ENCODE data around the gene LSP1. TPM values are rescaled to one million over a fixed set of nuclear protein-coding genes. Genes with fewer than 3 reads are reported as not detected.

LSP1 gene
- polyA plus RNA-seq, 1 donor from 2014 or later: not detected

- H3F3A ChIP-seq (ENCODE audit: insufficient read depth, low read length, poor library complexity, severe bottlenecking): no peaks in the 10 kb centered on the region
- peaks cover 3% of the 10 kb centered on the region for H3K9me3 ChIP-seq (ENCODE audit: low read length)
- no peak overlapping the region for H3K4me2 ChIP-seq (ENCODE audit: low read length)
- H3K79me2 ChIP-seq (replicated peaks; ENCODE audit: insufficient read depth, low read length): no peaks in the 10 kb centered on the region
- no peaks in the 10 kb centered on the region for H4K20me1 ChIP-seq (ENCODE audit: insufficient read depth)
- H2AFZ ChIP-seq (ENCODE audit: low read depth, low read length): no peak overlapping the region
- H3K27me3 ChIP-seq (ENCODE audit: insufficient read depth, low read depth, low read length): no peaks in the 10 kb centered on the region
- H3K9ac ChIP-seq (ENCODE audit: low read length): no peak overlapping the region
- H3K27ac ChIP-seq (ENCODE audit: low read length): no peak overlapping the region
- H3K36me3 ChIP-seq (ENCODE audit: insufficient read depth, low read length): no peaks in the 10 kb centered on the region
- H3K4me3 ChIP-seq (ENCODE audit: low read length): no peak overlapping the region
- no peaks in the 10 kb centered on the region for H3K9me2 ChIP-seq (ENCODE audit: insufficient read depth, low read length)
- TF ChIP-seq EZH2 (IDR thresholded peaks at IDR 0.05; ENCODE audit: borderline replicate concordance, insufficient read depth, low read length, poor library complexity, severe bottlenecking) (no peak), TAF1 (IDR thresholded peaks at IDR 0.05; ENCODE audit: low read depth) (no peak), POLR2AphosphoS5 (IDR thresholded peaks at IDR 0.05) (no peak), SMC3 (conservative IDR thresholded peaks at IDR 0.05; ENCODE audit: poor library complexity) (no peak), RAD21 (conservative IDR thresholded peaks at IDR 0.05) (no peak), MXI1 (conservative IDR thresholded peaks at IDR 0.05; ENCODE audit: poor library complexity, severe bottlenecking) (no peak), EP300 (conservative IDR thresholded peaks at IDR 0.05; ENCODE audit: poor library complexity, severe bottlenecking) (no peak)
- TF ChIP-seq, protein P1, sequence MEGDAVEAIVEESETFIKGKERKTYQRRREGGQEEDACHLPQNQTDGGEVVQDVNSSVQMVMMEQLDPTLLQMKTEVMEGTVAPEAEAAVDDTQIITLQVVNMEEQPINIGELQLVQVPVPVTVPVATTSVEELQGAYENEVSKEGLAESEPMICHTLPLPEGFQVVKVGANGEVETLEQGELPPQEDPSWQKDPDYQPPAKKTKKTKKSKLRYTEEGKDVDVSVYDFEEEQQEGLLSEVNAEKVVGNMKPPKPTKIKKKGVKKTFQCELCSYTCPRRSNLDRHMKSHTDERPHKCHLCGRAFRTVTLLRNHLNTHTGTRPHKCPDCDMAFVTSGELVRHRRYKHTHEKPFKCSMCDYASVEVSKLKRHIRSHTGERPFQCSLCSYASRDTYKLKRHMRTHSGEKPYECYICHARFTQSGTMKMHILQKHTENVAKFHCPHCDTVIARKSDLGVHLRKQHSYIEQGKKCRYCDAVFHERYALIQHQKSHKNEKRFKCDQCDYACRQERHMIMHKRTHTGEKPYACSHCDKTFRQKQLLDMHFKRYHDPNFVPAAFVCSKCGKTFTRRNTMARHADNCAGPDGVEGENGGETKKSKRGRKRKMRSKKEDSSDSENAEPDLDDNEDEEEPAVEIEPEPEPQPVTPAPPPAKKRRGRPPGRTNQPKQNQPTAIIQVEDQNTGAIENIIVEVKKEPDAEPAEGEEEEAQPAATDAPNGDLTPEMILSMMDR (IDR thresholded peaks at IDR 0.05; ENCODE audit: poor library complexity, severe bottlenecking): no peak
- TF ChIP-seq, protein P2, sequence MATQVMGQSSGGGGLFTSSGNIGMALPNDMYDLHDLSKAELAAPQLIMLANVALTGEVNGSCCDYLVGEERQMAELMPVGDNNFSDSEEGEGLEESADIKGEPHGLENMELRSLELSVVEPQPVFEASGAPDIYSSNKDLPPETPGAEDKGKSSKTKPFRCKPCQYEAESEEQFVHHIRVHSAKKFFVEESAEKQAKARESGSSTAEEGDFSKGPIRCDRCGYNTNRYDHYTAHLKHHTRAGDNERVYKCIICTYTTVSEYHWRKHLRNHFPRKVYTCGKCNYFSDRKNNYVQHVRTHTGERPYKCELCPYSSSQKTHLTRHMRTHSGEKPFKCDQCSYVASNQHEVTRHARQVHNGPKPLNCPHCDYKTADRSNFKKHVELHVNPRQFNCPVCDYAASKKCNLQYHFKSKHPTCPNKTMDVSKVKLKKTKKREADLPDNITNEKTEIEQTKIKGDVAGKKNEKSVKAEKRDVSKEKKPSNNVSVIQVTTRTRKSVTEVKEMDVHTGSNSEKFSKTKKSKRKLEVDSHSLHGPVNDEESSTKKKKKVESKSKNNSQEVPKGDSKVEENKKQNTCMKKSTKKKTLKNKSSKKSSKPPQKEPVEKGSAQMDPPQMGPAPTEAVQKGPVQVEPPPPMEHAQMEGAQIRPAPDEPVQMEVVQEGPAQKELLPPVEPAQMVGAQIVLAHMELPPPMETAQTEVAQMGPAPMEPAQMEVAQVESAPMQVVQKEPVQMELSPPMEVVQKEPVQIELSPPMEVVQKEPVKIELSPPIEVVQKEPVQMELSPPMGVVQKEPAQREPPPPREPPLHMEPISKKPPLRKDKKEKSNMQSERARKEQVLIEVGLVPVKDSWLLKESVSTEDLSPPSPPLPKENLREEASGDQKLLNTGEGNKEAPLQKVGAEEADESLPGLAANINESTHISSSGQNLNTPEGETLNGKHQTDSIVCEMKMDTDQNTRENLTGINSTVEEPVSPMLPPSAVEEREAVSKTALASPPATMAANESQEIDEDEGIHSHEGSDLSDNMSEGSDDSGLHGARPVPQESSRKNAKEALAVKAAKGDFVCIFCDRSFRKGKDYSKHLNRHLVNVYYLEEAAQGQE (IDR thresholded peaks at IDR 0.05; ENCODE audit: borderline replicate concordance): no peak
These were observed 38.2 kb upstream of the LSP1 start for GRCh38 chr11:1814691-1815090.

DNA sequence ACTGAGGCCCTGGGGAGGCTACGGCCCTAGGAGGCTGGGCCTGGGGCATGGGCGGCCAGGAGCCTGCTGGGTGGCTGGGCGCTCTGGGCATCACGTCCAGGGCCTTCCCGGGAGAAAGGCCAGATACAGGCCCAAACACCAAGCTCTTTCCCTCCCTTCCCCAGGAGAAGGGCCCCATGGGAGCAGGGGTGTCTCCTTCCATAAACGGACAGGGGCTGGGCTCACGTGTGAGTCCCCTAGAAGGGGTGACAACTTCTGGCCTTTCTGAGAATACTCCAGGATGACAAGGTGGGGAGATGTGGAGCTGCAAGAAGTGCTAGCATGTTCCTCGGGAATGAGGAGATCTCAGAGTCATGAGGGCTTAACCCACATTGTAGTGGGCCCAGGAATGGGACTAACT is 37.6 kb upstream of the LSP1 start:
- Histone ChIP-seq H3K27me3 (ENCODE audit: insufficient read depth, low read depth, low read length) (no peaks in the 10 kb centered on the region), H3K9me3 (ENCODE audit: low read length) (peaks cover 3% of the 10 kb centered on the region), H3K4me2 (ENCODE audit: low read length) (no peak overlapping the region), H3K9me2 (ENCODE audit: insufficient read depth, low read length) (no peaks in the 10 kb centered on the region), H3K9ac (ENCODE audit: low read length) (no peak overlapping the region), H2AFZ (ENCODE audit: low read depth, low read length) (no peak overlapping the region), H3K36me3 (ENCODE audit: insufficient read depth, low read length) (no peaks in the 10 kb centered on the region), H3F3A (ENCODE audit: insufficient read depth, low read length, poor library complexity, severe bottlenecking) (no peaks in the 10 kb centered on the region), H3K79me2 (replicated peaks; ENCODE audit: insufficient read depth, low read length) (no peaks in the 10 kb centered on the region), H3K4me3 (ENCODE audit: low read length) (no peak overlapping the region), H3K27ac (ENCODE audit: low read length) (no peak overlapping the region), H4K20me1 (ENCODE audit: insufficient read depth) (no peaks in the 10 kb centered on the region)
- TF ChIP-seq POLR2AphosphoS5 (IDR thresholded peaks at IDR 0.05): no peak

GRCh38 chr11:1815751-1816150 is 37.1 kb upstream of the LSP1 start:
- Histone ChIP-seq H3K9me3 (ENCODE audit: low read length) (peaks cover 3% of the 10 kb centered on the region), H3F3A (ENCODE audit: insufficient read depth, low read length, poor library complexity, severe bottlenecking) (no peaks in the 10 kb centered on the region), H3K4me3 (ENCODE audit: low read length) (no peak overlapping the region), H2AFZ (ENCODE audit: low read depth, low read length) (no peak overlapping the region), H3K27me3 (ENCODE audit: insufficient read depth, low read depth, low read length) (no peaks in the 10 kb centered on the region), H3K79me2 (replicated peaks; ENCODE audit: insufficient read depth, low read length) (no peaks in the 10 kb centered on the region), H4K20me1 (ENCODE audit: insufficient read depth) (no peaks in the 10 kb centered on the region), H3K9me2 (ENCODE audit: insufficient read depth, low read length) (no peaks in the 10 kb centered on the region), H3K9ac (ENCODE audit: low read length) (no peak overlapping the region), H3K36me3 (ENCODE audit: insufficient read depth, low read length) (no peaks in the 10 kb centered on the region), H3K27ac (ENCODE audit: low read length) (no peak overlapping the region), H3K4me2 (ENCODE audit: low read length) (no peak overlapping the region)
- TF ChIP-seq EP300 (conservative IDR thresholded peaks at IDR 0.05; ENCODE audit: poor library complexity, severe bottlenecking): no peak
- no peak for TF ChIP-seq RAD21 (conservative IDR thresholded peaks at IDR 0.05)
- no peak for TF ChIP-seq SMC3 (conservative IDR thresholded peaks at IDR 0.05; ENCODE audit: poor library complexity)
- TF ChIP-seq, protein P2 (IDR thresholded peaks at IDR 0.05; ENCODE audit: borderline replicate concordance): no peak
- no peak for TF ChIP-seq MXI1 (conservative IDR thresholded peaks at IDR 0.05; ENCODE audit: poor library complexity, severe bottlenecking)
- TF ChIP-seq, protein P1 (IDR thresholded peaks at IDR 0.05; ENCODE audit: poor library complexity, severe bottlenecking): no peak
- no peak for TF ChIP-seq TAF1 (IDR thresholded peaks at IDR 0.05; ENCODE audit: low read depth)
- no peak for TF ChIP-seq EZH2 (IDR thresholded peaks at IDR 0.05; ENCODE audit: borderline replicate concordance, insufficient read depth, low read length, poor library complexity, severe bottlenecking)
- TF ChIP-seq POLR2AphosphoS5 (IDR thresholded peaks at IDR 0.05): no peak

All from neural cell (in vitro differentiated cells).